Measurements from ENCODE around the gene S100PBP. TPM values are rescaled to one million over a fixed set of nuclear protein-coding genes. Genes with fewer than 3 reads are reported as not detected.

S100PBP gene
- total RNA-seq, 1 experiment from 2014 or later: 50.1 TPM

- no peak overlapping the region for H3K4ac ChIP-seq (ENCODE audit: low read depth, low read length)
- H4K5ac ChIP-seq (ENCODE audit: insufficient read length, low read depth, low read length): no peak overlapping the region
- no peak overlapping the region for H2BK20ac ChIP-seq (ENCODE audit: low read depth, low read length, poor library complexity, severe bottlenecking)
- no peak overlapping the region for H2BK5ac ChIP-seq (ENCODE audit: insufficient read length, low read length)
- H3K14ac ChIP-seq (ENCODE audit: insufficient read depth, low read length): no peak overlapping the region
- H3K27ac ChIP-seq (ENCODE audit: insufficient read length, low read depth, low read length): no peak overlapping the region
- no peaks in the 10 kb centered on the region for H3K79me2 ChIP-seq (ENCODE audit: insufficient read depth, low read length)
- Mint-ChIP-seq H3K27me3 (ENCODE audit: low read depth) (peaks cover 36% of the 10 kb centered on the region), H3K4me1 (peaks cover 25 to 31% of the 10 kb centered on the region in 2 experiments), H3K27ac (no peak overlapping the region), H3K4me3 (no peak overlapping the region), H3K9me3 (no peaks in the 10 kb centered on the region), H3K36me3 (ENCODE audit: insufficient read depth in 1 of 3, low read depth in 3 of 3) (peaks cover 5 to 23% (median 18%) of the 10 kb centered on the region in 3 experiments)
- H3K9me3 ChIP-seq (ENCODE audit: control insufficient read depth, low read depth, low read length): no peaks in the 10 kb centered on the region
- WGBS (ENCODE audit: extremely low coverage, insufficient read length, low lambda C conversion rate): no CpG with 5 or more reads among the region's 5 CpGs
- H4K20me1 ChIP-seq (ENCODE audit: control insufficient read depth, insufficient read depth, insufficient read length): no peaks in the 10 kb centered on the region
- no peak overlapping the region for H3K4me2 ChIP-seq (ENCODE audit: insufficient read depth, insufficient read length, low read length)
- no peak overlapping the region for H3K9ac ChIP-seq (ENCODE audit: extremely low read depth, insufficient read length, low read length)
- H2BK12ac ChIP-seq (ENCODE audit: insufficient read length, low read depth, low read length): no peak overlapping the region
- H3K27me3 ChIP-seq (ENCODE audit: insufficient read depth, low read length): peaks cover 20% of the 10 kb centered on the region; the same call in 1 of the 2 replicates
- H4K91ac ChIP-seq (ENCODE audit: insufficient read length, low read depth, low read length): no peak overlapping the region
- no peak overlapping the region for H3K56ac ChIP-seq (ENCODE audit: insufficient read length, low read depth, low read length)
- no peak overlapping the region for H3K18ac ChIP-seq (ENCODE audit: insufficient read length, low read depth, low read length)
- DNase-seq: no peak
- 0 out of 2 replicates have a peak, but pooled peaks cover 2% of the 10 kb centered on the region for H3K4me1 ChIP-seq (ENCODE audit: insufficient read depth, low read length)
- no peak for TF ChIP-seq CTCF (conservative IDR thresholded peaks at IDR 0.05)
- no peak overlapping the region for H4K8ac ChIP-seq (replicated peaks; ENCODE audit: insufficient read length, low read depth, low read length)
- no peak overlapping the region for H3K23ac ChIP-seq (ENCODE audit: insufficient read length, low read depth, low read length)
- H3T11ph ChIP-seq (ENCODE audit: low read length): no peak overlapping the region
- no peak overlapping the region for H2AK5ac ChIP-seq (ENCODE audit: insufficient read length, low read length)
- H2AFZ ChIP-seq (ENCODE audit: low read length): no peak overlapping the region
- H2BK120ac ChIP-seq (ENCODE audit: low read depth, low read length, poor library complexity, severe bottlenecking): no peak overlapping the region
- H2BK15ac ChIP-seq (ENCODE audit: low read depth, low read length): no peak overlapping the region
- H3K79me1 ChIP-seq (ENCODE audit: insufficient read depth, low read depth, low read length, poor library complexity, severe bottlenecking): no peaks in the 10 kb centered on the region
- H3K23me2 ChIP-seq (ENCODE audit: insufficient read length, low read depth, low read length, poor library complexity, severe bottlenecking): peaks cover 4% of the 10 kb centered on the region
Observed at GRCh38 chr1:32867151-32867550, 49.7 kb downstream of the S100PBP start.
